ENCODE measurements around the gene HDGFL3. TPM values are rescaled to one million over a fixed set of nuclear protein-coding genes. Genes with fewer than 3 reads are reported as not detected.
A peak's percentile ranks its signal among the peaks of the same experiment; 100 is the strongest.

The HDGFL3 gene
- polyA plus RNA-seq, 2 of the 4 experiments (the other 2 are of a cell fraction): 47.4 to 91.2 TPM

- TF ChIP-seq ELK1 (IDR thresholded peaks at IDR 0.05; ENCODE audit: low read depth, low read length) (no peak), POLR2A (IDR thresholded peaks at IDR 0.05; ENCODE audit: low read length) (peak; percentile 76), ZNF302 (CRISPR knock-in tag; IDR thresholded peaks at IDR 0.05) (no peak), RARB (CRISPR knock-in tag; IDR thresholded peaks at IDR 0.05) (no peak), MYC (IDR thresholded peaks at IDR 0.05; ENCODE audit: borderline replicate concordance, low read length) (no peak), PHF8 (IDR thresholded peaks at IDR 0.05; ENCODE audit: borderline replicate concordance, low read depth) (peak; percentile 29; the same call in 1 of the 2 replicates), HDAC2 (IDR thresholded peaks at IDR 0.05) (no peak), EHMT2 (IDR thresholded peaks at IDR 0.05; ENCODE audit: low read depth) (no peak), PBX3 (IDR thresholded peaks at IDR 0.05) (no peak)
- TF ChIP-seq, protein P1, sequence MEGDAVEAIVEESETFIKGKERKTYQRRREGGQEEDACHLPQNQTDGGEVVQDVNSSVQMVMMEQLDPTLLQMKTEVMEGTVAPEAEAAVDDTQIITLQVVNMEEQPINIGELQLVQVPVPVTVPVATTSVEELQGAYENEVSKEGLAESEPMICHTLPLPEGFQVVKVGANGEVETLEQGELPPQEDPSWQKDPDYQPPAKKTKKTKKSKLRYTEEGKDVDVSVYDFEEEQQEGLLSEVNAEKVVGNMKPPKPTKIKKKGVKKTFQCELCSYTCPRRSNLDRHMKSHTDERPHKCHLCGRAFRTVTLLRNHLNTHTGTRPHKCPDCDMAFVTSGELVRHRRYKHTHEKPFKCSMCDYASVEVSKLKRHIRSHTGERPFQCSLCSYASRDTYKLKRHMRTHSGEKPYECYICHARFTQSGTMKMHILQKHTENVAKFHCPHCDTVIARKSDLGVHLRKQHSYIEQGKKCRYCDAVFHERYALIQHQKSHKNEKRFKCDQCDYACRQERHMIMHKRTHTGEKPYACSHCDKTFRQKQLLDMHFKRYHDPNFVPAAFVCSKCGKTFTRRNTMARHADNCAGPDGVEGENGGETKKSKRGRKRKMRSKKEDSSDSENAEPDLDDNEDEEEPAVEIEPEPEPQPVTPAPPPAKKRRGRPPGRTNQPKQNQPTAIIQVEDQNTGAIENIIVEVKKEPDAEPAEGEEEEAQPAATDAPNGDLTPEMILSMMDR (IDR thresholded peaks at IDR 0.05): peak; percentile 29; the same call in 1 of the 3 replicates
- TF ChIP-seq, protein P2, sequence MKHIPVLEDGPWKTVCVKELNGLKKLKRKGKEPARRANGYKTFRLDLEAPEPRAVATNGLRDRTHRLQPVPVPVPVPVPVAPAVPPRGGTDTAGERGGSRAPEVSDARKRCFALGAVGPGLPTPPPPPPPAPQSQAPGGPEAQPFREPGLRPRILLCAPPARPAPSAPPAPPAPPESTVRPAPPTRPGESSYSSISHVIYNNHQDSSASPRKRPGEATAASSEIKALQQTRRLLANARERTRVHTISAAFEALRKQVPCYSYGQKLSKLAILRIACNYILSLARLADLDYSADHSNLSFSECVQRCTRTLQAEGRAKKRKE (CRISPR knock-in tag; IDR thresholded peaks at IDR 0.05; ENCODE audit: low read depth): no peak
Observed at GRCh38 chr15:83207660-83208366, at the start of gene HDGFL3 (continued).

- ATAC-seq: no peak
- no peak overlapping the region for H3K27ac ChIP-seq
- ChIA-PET CTCF (interaction anchor here (1.0 to 14.3 kb wide), 9 partner anchors 28 to 322 kb away, joined by 5 to 395 read pairs (median 40); partner anchors contain the start of genes BNC1 and SH3GL3), POLR2A (no interaction called here)
- no peak overlapping the region for H3K4me2 ChIP-seq
- no peaks in the 10 kb centered on the region for H3K9me3 ChIP-seq
- H3K4me1 ChIP-seq: no peaks in the 10 kb centered on the region
- FAIRE-seq: no peak
- H3K4me3 ChIP-seq: no peak overlapping the region
- no peak for DNase-seq (ENCODE audit: low read depth in 1 of 2, low spot score in 1 of 2)
- TF ChIP-seq PHF8 (IDR thresholded peaks at IDR 0.05; ENCODE audit: borderline replicate concordance, low read depth) (no peak), CBX2 (IDR thresholded peaks at IDR 0.05; ENCODE audit: borderline replicate concordance, low read depth) (no peak), ESRRA (IDR thresholded peaks at IDR 0.05; ENCODE audit: borderline replicate concordance, low read length) (no peak), GATA3 (IDR thresholded peaks at IDR 0.05; ENCODE audit: borderline replicate concordance) (no peak), CEBPB (IDR thresholded peaks at IDR 0.05) (no peak), KDM5A (IDR thresholded peaks at IDR 0.05) (no peak), BCL3 (IDR thresholded peaks at IDR 0.05) (no peak), HDAC2 (IDR thresholded peaks at IDR 0.05) (no peak), RFX5 (IDR thresholded peaks at IDR 0.05) (no peak), MAX (IDR thresholded peaks at IDR 0.05) (no peak)
Observed at GRCh38 chr15:83250781-83251180, 43.2 kb upstream of the HDGFL3 start.
